ENCODE data around the gene SERPINA5.

- TF ChIP-seq CTCF (IDR thresholded peaks at IDR 0.05) = no peak
- TF ChIP-seq POLR2A (IDR thresholded peaks at IDR 0.05) = no peak
Observed at GRCh38 chr14:94536836-94537235, 44.4 kb upstream of the SERPINA5 start.

Data from lower leg skin (tissue), 3 donors.